Psoas muscle (tissue), 8 donors: ENCODE data around the gene CPA4. TPM values are rescaled to one million over a fixed set of nuclear protein-coding genes. Genes with fewer than 3 reads are reported as not detected.

Experiments used
- ATAC-seq, 4 donors: fragments of 200-7000 bp; cut with Tn5 transposase; one replicate each; pipeline ENCODE4 v1.9.1; 2020; ENCODE audit warnings: moderate library complexity in 3 of 4, mild to moderate bottlenecking in 2 of 4
- DNase-seq, 2 donors: peaks; one replicate each; pipeline ENCODE4 v3.0.0-alpha.2; 2020
- H3K27ac ChIP-seq: fragments of 200-600 bp; one replicate; pipeline ENCODE4 v1.8.0; 2022
- H3K27me3 ChIP-seq, 3 donors: fragments of 200-600 bp in 1 of 3; one replicate each; pipeline versions ENCODE4 v1.6.1 to v1.8.0; 2013 to 2022; ENCODE audit warnings: low read length in 2 of 3, mild to moderate bottlenecking in 2 of 3, moderate library complexity in 1 of 3; ENCODE audit not compliant: insufficient read depth in 3 of 3
- H3K36me3 ChIP-seq, 2 donors: fragments of 200-600 bp in 1 of 2; one replicate each; pipeline versions ENCODE4 v1.6.1 to v1.8.0; 2013 to 2022; ENCODE audit warnings: low read depth in 1 of 2, mild to moderate bottlenecking in 1 of 2, moderate library complexity in 1 of 2; ENCODE audit not compliant: insufficient read depth in 1 of 2
- H3K4me1 ChIP-seq: fragments of 200-600 bp; one replicate; pipeline ENCODE4 v1.8.0; 2022
- H3K4me3 ChIP-seq: fragments of 200-600 bp; one replicate; pipeline ENCODE4 v1.8.0; 2022; ENCODE audit warnings: mild to moderate bottlenecking
- H3K9me3 ChIP-seq: fragments of 200-600 bp; one replicate; pipeline ENCODE4 v1.8.0; 2022
- CTCF ChIP-seq: fragments of 200-600 bp; IDR thresholded peaks from one replicate; pipeline ENCODE4 v1.8.0; 2022; ENCODE audit warnings: antibody characterized with exemption
- WGBS, 3 donors: extraction: QIAGEN DNeasy Blood & Tissue Kit; methylation state at CpG; one replicate each; pipeline versions ENCODE4 v1.1.6 to v1.1.7; 2013; 5-methylcytosine and 5-hydroxymethylcytosine counted together
- intact Hi-C, 2 donors: fragments of 100-400 bp; cut with DNase I; formaldehyde crosslinking; loops; one replicate each; pipeline versions ENCODE4 v1.11.0 to v1.14.2; 2022
- polyA plus RNA-seq, 3 donors: library from polyadenylated mRNA; stranded (reverse); fragments of 200-250 nt; gene quantifications; one replicate each; pipeline ENCODE4 v1.2.3, GENCODE V29; 2013
- total RNA-seq, 4 donors: library from RNA; stranded (reverse); fragmentation: NEBNext Ultra II Directional in 2 of 4; extraction: Animal tissue kit (Norgen Biotek cat#: 25700) in 2 of 4; gene quantifications; one replicate each; pipeline versions ENCODE4 v1.2.1 to v1.2.4, GENCODE V29; 2021 to 2023
- donor health status: healthy with polysubstance abuse.
- donor health status: DM: no; HTN: no; CAD: no; lungs with moderate emphysema.
- donor health status: Bipolar disorder and iron deficiency.
- donor health status: healthy.
- donor health status: DM: yes; HTN: yes; CAD: no.
- donor health status: DM: no; HTN: no; CAD: no.
- donor health status: DM: no; HTN: no; CAD: no.
- donor health status: DM: yes; HTN: yes; CAD: no.

The CPA4 gene
- total and polyA plus RNA-seq, 7 donors, result 0.09 to 2.5 (median 0.68) TPM

GRCh38 chr7:130281260-130281659, 11.7 kb upstream of the CPA4 start:
- H3K4me1 ChIP-seq, result no peaks in the 10 kb centered on the region
- 28 to 61% (median 45%) methylated on average over 1 of the region's 1 CpG for WGBS, 3 donors
- no peak overlapping the region for H3K27ac ChIP-seq
- peak in 2 of 4 donors; percentile 25 to 27 for ATAC-seq
- H3K36me3 ChIP-seq, result no peaks in the 10 kb centered on the region
- intact Hi-C loops, result no loop called here
- H3K9me3 ChIP-seq, result no peaks in the 10 kb centered on the region
- no peak overlapping the region for H3K4me3 ChIP-seq
- DNase-seq, result no peak
- no peak for TF ChIP-seq CTCF
- H3K27me3 ChIP-seq, result peaks cover 0 to 15% (median 1%) of the 10 kb centered on the region in 3 donors

- DNase-seq, result no peak
- Histone ChIP-seq H3K4me1 (no peaks in the 10 kb centered on the region), H3K9me3 (no peaks in the 10 kb centered on the region), H3K4me3 (no peak overlapping the region), H3K27me3 (no peaks in the 10 kb centered on the region), H3K27ac (no peak overlapping the region), H3K36me3 (no peaks in the 10 kb centered on the region)
- WGBS, 3 donors, result 20 to 55% (median 43%) methylated on average over 1 of the region's 1 CpG
- no peak for ATAC-seq
- no peak for TF ChIP-seq CTCF
- intact Hi-C loops, result no loop called here
These were observed 6.1 kb upstream of the CPA4 start for GRCh38 chr7:130286881-130287280.

- intact Hi-C loops, result no loop called here
- no peaks in the 10 kb centered on the region for H3K27me3 ChIP-seq
- WGBS, 3 donors, result 89 to 92% (median 90%) methylated on average over 4 of the region's 4 CpGs
These were observed 4.8 kb upstream of the CPA4 start for GRCh38 chr7:130288168-130288567.

GRCh38 chr7:130288829-130289228, 4.1 kb upstream of the CPA4 start:
- Histone ChIP-seq H3K9me3 (no peaks in the 10 kb centered on the region), H3K36me3 (no peaks in the 10 kb centered on the region), H3K27me3 (no peaks in the 10 kb centered on the region), H3K4me3 (no peak overlapping the region), H3K27ac (no peak overlapping the region), H3K4me1 (no peaks in the 10 kb centered on the region)
- intact Hi-C loops, result no loop called here
- DNase-seq (no peak), ATAC-seq (no peak)
- no peak for TF ChIP-seq CTCF
- 65% methylated on average over 5 of the region's 5 CpGs for WGBS, 3 donors

More at GRCh38 chr7:130288168-130288567, 4.8 kb upstream of the CPA4 start:
- no peak overlapping the region for H3K4me3 ChIP-seq
- no peak for ATAC-seq
- H3K36me3 ChIP-seq, result no peaks in the 10 kb centered on the region
- no peak for DNase-seq
- H3K9me3 ChIP-seq, result no peaks in the 10 kb centered on the region
- H3K27ac ChIP-seq, result no peak overlapping the region
- no peak for TF ChIP-seq CTCF
- no peaks in the 10 kb centered on the region for H3K4me1 ChIP-seq

GRCh38 chr7:130289478-130289877, 3.5 kb upstream of the CPA4 start:
- intact Hi-C loops, result no loop called here
- Histone ChIP-seq H3K9me3 (no peaks in the 10 kb centered on the region), H3K27ac (no peak overlapping the region), H3K27me3 (no peaks in the 10 kb centered on the region), H3K4me3 (no peak overlapping the region), H3K36me3 (no peaks in the 10 kb centered on the region), H3K4me1 (no peaks in the 10 kb centered on the region)
- no peak for DNase-seq
- no peak for TF ChIP-seq CTCF
- no peak for ATAC-seq
- 91 to 92% (median 91%) methylated on average over 9 of the region's 9 CpGs for WGBS, 3 donors
